ENCODE measurements around the gene HPCAL1. TPM values are rescaled to one million over a fixed set of nuclear protein-coding genes. Genes with fewer than 3 reads are reported as not detected.
A peak's percentile ranks its signal among the peaks of the same experiment; 100 is the strongest.

HPCAL1 gene
- total RNA-seq, 1 experiment from 2014 or later, result 26.9 TPM

DNA sequence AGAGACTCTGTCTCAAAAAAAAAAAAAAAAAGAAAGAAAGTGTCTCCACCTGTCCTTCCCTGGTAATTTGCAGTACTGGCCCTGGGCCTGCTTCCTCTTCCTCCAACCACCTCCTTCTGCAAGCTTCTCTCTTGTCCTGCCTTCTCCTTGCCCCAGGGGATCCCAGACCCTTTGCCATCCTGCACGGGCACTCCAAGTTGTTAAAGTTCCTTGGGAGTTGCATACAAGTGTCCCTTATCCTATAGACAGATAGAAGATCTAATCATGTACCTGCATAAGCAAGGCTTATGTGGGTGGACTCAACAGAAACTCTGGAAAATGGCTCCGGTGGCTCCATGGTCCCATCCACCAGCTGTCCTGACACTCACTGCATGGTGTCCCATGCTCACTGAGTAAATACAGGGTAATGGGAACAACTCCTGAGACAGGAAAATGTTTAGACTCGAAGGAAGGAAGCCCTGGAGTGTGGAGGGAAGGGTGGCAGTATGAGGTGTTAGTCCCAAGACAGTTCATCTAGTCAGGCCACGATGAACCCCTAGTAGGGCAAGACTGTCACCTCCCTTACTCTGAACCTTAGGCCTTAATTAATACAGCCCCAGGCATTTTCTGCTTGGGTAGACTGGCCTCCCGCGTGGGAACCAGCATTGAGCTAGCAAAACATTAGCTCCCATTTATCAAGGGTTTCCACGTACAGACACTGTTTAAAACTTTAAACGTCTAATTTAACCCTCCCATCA lies 128.3 kb downstream of the HPCAL1 start:
- Histone ChIP-seq H3K4me3 (ENCODE audit: low read depth, low read length) (no peak overlapping the region), H3K9me3 (no peaks in the 10 kb centered on the region), H3K27me3 (replicated peaks; ENCODE audit: control insufficient read depth, insufficient read depth, low read length) (no peaks in the 10 kb centered on the region), H3K36me3 (ENCODE audit: control insufficient read depth, insufficient read depth, low read length) (no peaks in the 10 kb centered on the region), H3K4me1 (peaks cover 18% of the 10 kb centered on the region)
- TF ChIP-seq, protein P1, sequence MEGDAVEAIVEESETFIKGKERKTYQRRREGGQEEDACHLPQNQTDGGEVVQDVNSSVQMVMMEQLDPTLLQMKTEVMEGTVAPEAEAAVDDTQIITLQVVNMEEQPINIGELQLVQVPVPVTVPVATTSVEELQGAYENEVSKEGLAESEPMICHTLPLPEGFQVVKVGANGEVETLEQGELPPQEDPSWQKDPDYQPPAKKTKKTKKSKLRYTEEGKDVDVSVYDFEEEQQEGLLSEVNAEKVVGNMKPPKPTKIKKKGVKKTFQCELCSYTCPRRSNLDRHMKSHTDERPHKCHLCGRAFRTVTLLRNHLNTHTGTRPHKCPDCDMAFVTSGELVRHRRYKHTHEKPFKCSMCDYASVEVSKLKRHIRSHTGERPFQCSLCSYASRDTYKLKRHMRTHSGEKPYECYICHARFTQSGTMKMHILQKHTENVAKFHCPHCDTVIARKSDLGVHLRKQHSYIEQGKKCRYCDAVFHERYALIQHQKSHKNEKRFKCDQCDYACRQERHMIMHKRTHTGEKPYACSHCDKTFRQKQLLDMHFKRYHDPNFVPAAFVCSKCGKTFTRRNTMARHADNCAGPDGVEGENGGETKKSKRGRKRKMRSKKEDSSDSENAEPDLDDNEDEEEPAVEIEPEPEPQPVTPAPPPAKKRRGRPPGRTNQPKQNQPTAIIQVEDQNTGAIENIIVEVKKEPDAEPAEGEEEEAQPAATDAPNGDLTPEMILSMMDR (IDR thresholded peaks at IDR 0.05; ENCODE audit: insufficient read depth in 1 of 2, low read depth in 1 of 2, low read length in 1 of 2, severe bottlenecking in 1 of 2, unreplicated experiment in 1 of 2), result no peak
- no peaks in the 10 kb centered on the region for H3K9me3 Mint-ChIP-seq (ENCODE audit: unreplicated experiment)
- POLR2A ChIA-PET, result no interaction called here
- H3K4me3 Mint-ChIP-seq (ENCODE audit: unreplicated experiment), result no peak overlapping the region
- H3K4me1 Mint-ChIP-seq (ENCODE audit: low read depth, unreplicated experiment), result peaks cover 8% of the 10 kb centered on the region
- H3K27ac Mint-ChIP-seq (ENCODE audit: unreplicated experiment), result no peak overlapping the region
- no peak for DNase-seq
- intact Hi-C loops (cut with micrococcal nuclease; ENCODE audit: unreplicated experiment), result loop anchor here (10.0 kb wide), 2 partner anchors 156 to 616 kb away; no protein-coding TSS in a partner anchor
- H3K27me3 Mint-ChIP-seq (ENCODE audit: insufficient read depth, unreplicated experiment), result no peaks in the 10 kb centered on the region
- CTCF ChIA-PET, result interaction anchor here (0.7 kb wide), 1 partner anchor 361 kb away, joined by 4 read pairs; no protein-coding TSS in a partner anchor
- BruUV-seq (replicated peaks), result TSS peak; percentile 43
- H3K36me3 Mint-ChIP-seq (ENCODE audit: insufficient read depth, unreplicated experiment), result no peaks in the 10 kb centered on the region

DNA sequence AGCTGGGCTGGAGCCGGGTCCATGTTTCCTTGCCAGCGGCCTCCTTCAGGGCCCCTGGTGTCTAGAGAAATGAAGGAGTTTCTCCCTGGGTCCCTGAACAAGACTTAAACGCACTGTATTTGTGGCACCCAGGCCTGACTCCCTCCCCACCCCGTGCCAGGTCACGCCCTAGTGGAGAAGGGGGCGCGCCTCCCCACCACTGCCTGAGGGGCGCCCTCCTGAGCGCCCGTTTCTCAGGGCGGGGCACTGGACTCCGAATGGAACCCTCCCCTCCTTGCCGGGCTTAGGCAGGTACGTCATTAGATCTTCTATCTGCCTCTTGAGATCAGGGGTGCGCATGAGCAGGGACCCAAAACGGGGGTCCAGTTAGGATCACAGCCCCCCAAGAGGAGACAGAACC lies 129.1 kb downstream of the HPCAL1 start:
- DNase-seq, result no peak

More for the DNA sequence above, 129.1 kb downstream of the HPCAL1 start:
- CTCF ChIA-PET, result no interaction called here
- no TSS peak for BruUV-seq (replicated peaks)
- Mint-ChIP-seq H3K27me3 (ENCODE audit: insufficient read depth, unreplicated experiment) (no peaks in the 10 kb centered on the region), H3K4me3 (ENCODE audit: unreplicated experiment) (peak overlapping the region; percentile 49), H3K4me1 (ENCODE audit: low read depth, unreplicated experiment) (peaks cover 8% of the 10 kb centered on the region), H3K9me3 (ENCODE audit: unreplicated experiment) (no peaks in the 10 kb centered on the region), H3K36me3 (ENCODE audit: insufficient read depth, unreplicated experiment) (no peaks in the 10 kb centered on the region), H3K27ac (ENCODE audit: unreplicated experiment) (no peak overlapping the region)
- intact Hi-C loops (cut with micrococcal nuclease; ENCODE audit: unreplicated experiment), result loop anchor here (10.0 kb wide), 2 partner anchors 157 to 617 kb away; no protein-coding TSS in a partner anchor
- H3K9me3 ChIP-seq, result no peaks in the 10 kb centered on the region
- peaks cover 18% of the 10 kb centered on the region for H3K4me1 ChIP-seq
- 0 out of 2 replicates have a peak overlapping the region, but pooled peaks have one; percentile 3 for H3K4me3 ChIP-seq (ENCODE audit: low read depth, low read length)
- H3K27me3 ChIP-seq (replicated peaks; ENCODE audit: control insufficient read depth, insufficient read depth, low read length), result no peaks in the 10 kb centered on the region
- H3K36me3 ChIP-seq (ENCODE audit: control insufficient read depth, insufficient read depth, low read length), result no peaks in the 10 kb centered on the region
- POLR2A ChIA-PET, result no interaction called here
- TF ChIP-seq, protein P1 (IDR thresholded peaks at IDR 0.05; ENCODE audit: insufficient read depth in 1 of 2, low read depth in 1 of 2, low read length in 1 of 2, severe bottlenecking in 1 of 2, unreplicated experiment in 1 of 2), result no peak

Data from Caco-2 (cell line).